Measurements from ENCODE around the gene WASHC3.
"Not testable (repeated sequence)": the region's sequence is repeated elsewhere in the genome, so short reads cannot be mapped to it uniquely, and the experiment has no call there.

WASHC3 gene

GRCh38 chr12:102043928-102044327, 17.9 kb downstream of the WASHC3 start:
- H3K9ac ChIP-seq (ENCODE audit: low read depth, low read length), result no peak overlapping the region
- H3K4me3 ChIP-seq (ENCODE audit: low read length), result no peak overlapping the region
- H3K27me3 ChIP-seq (ENCODE audit: insufficient read depth, low read length), result no peaks in the 10 kb centered on the region
- H3K27ac ChIP-seq (ENCODE audit: low read length), result no peak overlapping the region
- no peaks in the 10 kb centered on the region for H3K36me3 ChIP-seq (ENCODE audit: insufficient read depth, low read depth, low read length)
- H3K9me3 ChIP-seq (ENCODE audit: insufficient read depth, low read depth, low read length), result no peaks in the 10 kb centered on the region
- no peaks in the 10 kb centered on the region for H3K4me1 ChIP-seq (ENCODE audit: insufficient read depth, low read length)

GRCh38 chr12:102033991-102034745, 27.6 kb downstream of the WASHC3 start:
- Histone ChIP-seq H3K36me3 (ENCODE audit: insufficient read depth, low read depth, low read length) (no peaks in the 10 kb centered on the region), H3K27ac (ENCODE audit: low read length) (no peak overlapping the region), H3K9me3 (ENCODE audit: insufficient read depth, low read depth, low read length) (no peaks in the 10 kb centered on the region), H3K4me1 (ENCODE audit: insufficient read depth, low read length) (no peaks in the 10 kb centered on the region), H3K27me3 (ENCODE audit: insufficient read depth, low read length) (no peaks in the 10 kb centered on the region), H3K4me3 (ENCODE audit: low read length) (no peak overlapping the region), H3K9ac (ENCODE audit: low read depth, low read length) (no peak overlapping the region)

- H3K36me3 ChIP-seq (ENCODE audit: insufficient read depth, low read depth, low read length), result no peaks in the 10 kb centered on the region
- no peaks in the 10 kb centered on the region for H3K4me1 ChIP-seq (ENCODE audit: insufficient read depth, low read length)
- no peak overlapping the region for H3K4me3 ChIP-seq (ENCODE audit: low read length)
- H3K9ac ChIP-seq (ENCODE audit: low read depth, low read length), result no peak overlapping the region
- H3K9me3 ChIP-seq (ENCODE audit: insufficient read depth, low read depth, low read length), result no peaks in the 10 kb centered on the region
- no peak overlapping the region for H3K27ac ChIP-seq (ENCODE audit: low read length)
- no peaks in the 10 kb centered on the region for H3K27me3 ChIP-seq (ENCODE audit: insufficient read depth, low read length)
These were observed 29.9 kb downstream of the WASHC3 start for GRCh38 chr12:102031852-102032251.

GRCh38 chr12:102029141-102029540, 32.6 kb downstream of the WASHC3 start:
- no peaks in the 10 kb centered on the region for H3K36me3 ChIP-seq (ENCODE audit: insufficient read depth, low read depth, low read length)
- no peaks in the 10 kb centered on the region for H3K4me1 ChIP-seq (ENCODE audit: insufficient read depth, low read length)
- no peak overlapping the region for H3K27ac ChIP-seq (ENCODE audit: low read length)
- no peak overlapping the region for H3K4me3 ChIP-seq (ENCODE audit: low read length)
- no peaks in the 10 kb centered on the region for H3K27me3 ChIP-seq (ENCODE audit: insufficient read depth, low read length)
- no peak overlapping the region for H3K9ac ChIP-seq (ENCODE audit: low read depth, low read length)
- no peaks in the 10 kb centered on the region for H3K9me3 ChIP-seq (ENCODE audit: insufficient read depth, low read depth, low read length)

- H3K4me3 ChIP-seq (ENCODE audit: low read length), result no peak overlapping the region
- no peaks in the 10 kb centered on the region for H3K9me3 ChIP-seq (ENCODE audit: insufficient read depth, low read depth, low read length)
- no peaks in the 10 kb centered on the region for H3K36me3 ChIP-seq (ENCODE audit: insufficient read depth, low read depth, low read length)
- no peak overlapping the region for H3K27ac ChIP-seq (ENCODE audit: low read length)
- no peaks in the 10 kb centered on the region for H3K27me3 ChIP-seq (ENCODE audit: insufficient read depth, low read length)
- H3K9ac ChIP-seq (ENCODE audit: low read depth, low read length), result no peak overlapping the region
- no peaks in the 10 kb centered on the region for H3K4me1 ChIP-seq (ENCODE audit: insufficient read depth, low read length)
These were observed 35.1 kb downstream of the WASHC3 start for GRCh38 chr12:102026728-102027127.

- H3K9ac ChIP-seq (ENCODE audit: low read depth, low read length), result no peak overlapping the region
- H3K4me3 ChIP-seq (ENCODE audit: low read length), result no peak overlapping the region
- H3K9me3 ChIP-seq (ENCODE audit: insufficient read depth, low read depth, low read length), result no peaks in the 10 kb centered on the region
- no peaks in the 10 kb centered on the region for H3K27me3 ChIP-seq (ENCODE audit: insufficient read depth, low read length)
- H3K4me1 ChIP-seq (ENCODE audit: insufficient read depth, low read length), result no peaks in the 10 kb centered on the region
- no peak overlapping the region for H3K27ac ChIP-seq (ENCODE audit: low read length)
- H3K36me3 ChIP-seq (ENCODE audit: insufficient read depth, low read depth, low read length), result no peaks in the 10 kb centered on the region
These were observed 37.0 kb downstream of the WASHC3 start for GRCh38 chr12:102024765-102025164.

GRCh38 chr12:102023343-102023930, 38.4 kb downstream of the WASHC3 start:
- H3K4me3 ChIP-seq (ENCODE audit: low read length), result no peak overlapping the region
- no peaks in the 10 kb centered on the region for H3K27me3 ChIP-seq (ENCODE audit: insufficient read depth, low read length)
- no peaks in the 10 kb centered on the region for H3K36me3 ChIP-seq (ENCODE audit: insufficient read depth, low read depth, low read length)
- no peaks in the 10 kb centered on the region for H3K4me1 ChIP-seq (ENCODE audit: insufficient read depth, low read length)
- H3K9me3 ChIP-seq (ENCODE audit: insufficient read depth, low read depth, low read length), result no peaks in the 10 kb centered on the region
- no peak overlapping the region for H3K9ac ChIP-seq (ENCODE audit: low read depth, low read length)
- H3K27ac ChIP-seq (ENCODE audit: low read length), result no peak overlapping the region

- Histone ChIP-seq H3K4me3 (ENCODE audit: low read length) (no peak overlapping the region), H3K36me3 (ENCODE audit: insufficient read depth, low read depth, low read length) (no peaks in the 10 kb centered on the region), H3K9ac (ENCODE audit: low read depth, low read length) (no peak overlapping the region), H3K27me3 (ENCODE audit: insufficient read depth, low read length) (no peaks in the 10 kb centered on the region), H3K27ac (ENCODE audit: low read length) (no peak overlapping the region), H3K4me1 (ENCODE audit: insufficient read depth, low read length) (no peaks in the 10 kb centered on the region), H3K9me3 (ENCODE audit: insufficient read depth, low read depth, low read length) (no peaks in the 10 kb centered on the region)
These were observed 39.5 kb downstream of the WASHC3 start for GRCh38 chr12:102022286-102022685.

GRCh38 chr12:102021540-102022246, 40.1 kb downstream of the WASHC3 start:
- Histone ChIP-seq H3K27ac (ENCODE audit: low read length) (no peak overlapping the region), H3K9me3 (ENCODE audit: insufficient read depth, low read depth, low read length) (no peaks in the 10 kb centered on the region), H3K36me3 (ENCODE audit: insufficient read depth, low read depth, low read length) (no peaks in the 10 kb centered on the region), H3K4me3 (ENCODE audit: low read length) (no peak overlapping the region), H3K27me3 (ENCODE audit: insufficient read depth, low read length) (no peaks in the 10 kb centered on the region), H3K9ac (ENCODE audit: low read depth, low read length) (no peak overlapping the region), H3K4me1 (ENCODE audit: insufficient read depth, low read length) (no peaks in the 10 kb centered on the region)

GRCh38 chr12:102018607-102019006, 43.2 kb downstream of the WASHC3 start:
- not testable (repeated sequence) for H3K36me3 ChIP-seq (ENCODE audit: insufficient read depth, low read depth, low read length); H3K27me3 ChIP-seq (ENCODE audit: insufficient read depth, low read length); H3K4me3 ChIP-seq (ENCODE audit: low read length); H3K9me3 ChIP-seq (ENCODE audit: insufficient read depth, low read depth, low read length); H3K27ac ChIP-seq (ENCODE audit: low read length); H3K4me1 ChIP-seq (ENCODE audit: insufficient read depth, low read length); H3K9ac ChIP-seq (ENCODE audit: low read depth, low read length)

GRCh38 chr12:102016472-102016871, 45.3 kb downstream of the WASHC3 start:
- H3K9ac ChIP-seq (ENCODE audit: low read depth, low read length), result no peak overlapping the region
- no peaks in the 10 kb centered on the region for H3K36me3 ChIP-seq (ENCODE audit: insufficient read depth, low read depth, low read length)
- H3K27ac ChIP-seq (ENCODE audit: low read length), result no peak overlapping the region
- no peaks in the 10 kb centered on the region for H3K9me3 ChIP-seq (ENCODE audit: insufficient read depth, low read depth, low read length)
- H3K4me3 ChIP-seq (ENCODE audit: low read length), result no peak overlapping the region
- no peaks in the 10 kb centered on the region for H3K27me3 ChIP-seq (ENCODE audit: insufficient read depth, low read length)
- H3K4me1 ChIP-seq (ENCODE audit: insufficient read depth, low read length), result no peaks in the 10 kb centered on the region
